ENCODE results near the gene ADAMTS17.

DNA sequence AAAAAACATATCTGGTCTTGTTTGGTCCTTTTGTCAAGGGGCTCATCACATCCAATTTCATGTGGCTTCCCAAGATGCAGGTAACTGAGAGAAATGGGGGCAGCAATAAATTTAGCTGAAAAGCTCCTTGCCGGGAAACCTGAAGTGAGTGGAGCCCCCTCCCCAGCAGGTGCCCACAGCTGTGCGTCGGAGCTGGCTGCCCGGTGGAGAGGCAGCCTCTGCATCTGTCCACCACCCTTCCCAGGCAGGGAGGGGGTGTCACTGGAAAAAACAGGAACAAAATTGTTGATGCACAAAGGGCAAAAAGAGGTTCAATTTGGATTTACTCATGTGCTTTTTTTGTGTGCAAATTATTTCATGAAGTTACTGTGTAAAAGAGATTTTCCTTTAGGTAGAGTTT, 359.1 kb downstream of the ADAMTS17 start:
- TF ChIP-seq, protein P1, sequence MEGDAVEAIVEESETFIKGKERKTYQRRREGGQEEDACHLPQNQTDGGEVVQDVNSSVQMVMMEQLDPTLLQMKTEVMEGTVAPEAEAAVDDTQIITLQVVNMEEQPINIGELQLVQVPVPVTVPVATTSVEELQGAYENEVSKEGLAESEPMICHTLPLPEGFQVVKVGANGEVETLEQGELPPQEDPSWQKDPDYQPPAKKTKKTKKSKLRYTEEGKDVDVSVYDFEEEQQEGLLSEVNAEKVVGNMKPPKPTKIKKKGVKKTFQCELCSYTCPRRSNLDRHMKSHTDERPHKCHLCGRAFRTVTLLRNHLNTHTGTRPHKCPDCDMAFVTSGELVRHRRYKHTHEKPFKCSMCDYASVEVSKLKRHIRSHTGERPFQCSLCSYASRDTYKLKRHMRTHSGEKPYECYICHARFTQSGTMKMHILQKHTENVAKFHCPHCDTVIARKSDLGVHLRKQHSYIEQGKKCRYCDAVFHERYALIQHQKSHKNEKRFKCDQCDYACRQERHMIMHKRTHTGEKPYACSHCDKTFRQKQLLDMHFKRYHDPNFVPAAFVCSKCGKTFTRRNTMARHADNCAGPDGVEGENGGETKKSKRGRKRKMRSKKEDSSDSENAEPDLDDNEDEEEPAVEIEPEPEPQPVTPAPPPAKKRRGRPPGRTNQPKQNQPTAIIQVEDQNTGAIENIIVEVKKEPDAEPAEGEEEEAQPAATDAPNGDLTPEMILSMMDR (IDR thresholded peaks at IDR 0.05): no peak
- TF ChIP-seq, protein P2, sequence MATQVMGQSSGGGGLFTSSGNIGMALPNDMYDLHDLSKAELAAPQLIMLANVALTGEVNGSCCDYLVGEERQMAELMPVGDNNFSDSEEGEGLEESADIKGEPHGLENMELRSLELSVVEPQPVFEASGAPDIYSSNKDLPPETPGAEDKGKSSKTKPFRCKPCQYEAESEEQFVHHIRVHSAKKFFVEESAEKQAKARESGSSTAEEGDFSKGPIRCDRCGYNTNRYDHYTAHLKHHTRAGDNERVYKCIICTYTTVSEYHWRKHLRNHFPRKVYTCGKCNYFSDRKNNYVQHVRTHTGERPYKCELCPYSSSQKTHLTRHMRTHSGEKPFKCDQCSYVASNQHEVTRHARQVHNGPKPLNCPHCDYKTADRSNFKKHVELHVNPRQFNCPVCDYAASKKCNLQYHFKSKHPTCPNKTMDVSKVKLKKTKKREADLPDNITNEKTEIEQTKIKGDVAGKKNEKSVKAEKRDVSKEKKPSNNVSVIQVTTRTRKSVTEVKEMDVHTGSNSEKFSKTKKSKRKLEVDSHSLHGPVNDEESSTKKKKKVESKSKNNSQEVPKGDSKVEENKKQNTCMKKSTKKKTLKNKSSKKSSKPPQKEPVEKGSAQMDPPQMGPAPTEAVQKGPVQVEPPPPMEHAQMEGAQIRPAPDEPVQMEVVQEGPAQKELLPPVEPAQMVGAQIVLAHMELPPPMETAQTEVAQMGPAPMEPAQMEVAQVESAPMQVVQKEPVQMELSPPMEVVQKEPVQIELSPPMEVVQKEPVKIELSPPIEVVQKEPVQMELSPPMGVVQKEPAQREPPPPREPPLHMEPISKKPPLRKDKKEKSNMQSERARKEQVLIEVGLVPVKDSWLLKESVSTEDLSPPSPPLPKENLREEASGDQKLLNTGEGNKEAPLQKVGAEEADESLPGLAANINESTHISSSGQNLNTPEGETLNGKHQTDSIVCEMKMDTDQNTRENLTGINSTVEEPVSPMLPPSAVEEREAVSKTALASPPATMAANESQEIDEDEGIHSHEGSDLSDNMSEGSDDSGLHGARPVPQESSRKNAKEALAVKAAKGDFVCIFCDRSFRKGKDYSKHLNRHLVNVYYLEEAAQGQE (IDR thresholded peaks at IDR 0.05; ENCODE audit: insufficient read depth in 1 of 2, low read depth in 2 of 2, low read length in 1 of 2): no peak
